H1 (cell line): ENCODE measurements around the gene ZNF691. TPM values are rescaled to one million over a fixed set of nuclear protein-coding genes. Genes with fewer than 3 reads are reported as not detected.
"Not testable (repeated sequence)": the region's sequence is repeated elsewhere in the genome, so short reads cannot be mapped to it uniquely, and the experiment has no call there.

Experiments
- CTCF ChIA-PET: fragments of 300-600 bp; sonication (Branson Sonifier 250); formaldehyde crosslinking; loops from one replicate; lab custom pipeline; 2021; ENCODE audit not compliant: partially characterized antibody; lab: Charles Lee
- POLR2A ChIA-PET: fragments of 300-600 bp; sonication (Branson Sonifier 250); formaldehyde crosslinking; loops from one replicate; lab custom pipeline; 2021; ENCODE audit warnings: inconsistent platforms; ENCODE audit not compliant: partially characterized antibody; lab: Charles Lee
- DNase-seq, 2 experiments: peaks; one replicate each; pipeline versions ENCODE4 v3.0.0 to v3.0.0-alpha.2; 2010 to 2022; ENCODE audit warnings: low spot score in 2 of 2, low read depth in 1 of 2, mixed read lengths in 1 of 2
- FAIRE-seq: peaks from 2 replicates; lab custom pipeline; 2011; peaks lifted over from hg19 to GRCh38; lab: Jason Lieb, UNC
- H2AFZ ChIP-seq: 2 replicates; pipeline ENCODE4 v1.8.1; 2012; ENCODE audit warnings: low read length, inconsistent platforms
- H2AK5ac ChIP-seq: 2 replicates; pipeline ENCODE4 v1.6.1; 2013; ENCODE audit warnings: low read depth, low read length
- H2BK120ac ChIP-seq: replicated peaks from 2 replicates; pipeline ENCODE3; 2013; ENCODE audit warnings: low read depth, low read length, inconsistent platforms
- H2BK12ac ChIP-seq: 2 replicates; pipeline ENCODE4 v1.6.1; 2013; ENCODE audit warnings: low read depth, low read length
- H2BK15ac ChIP-seq: 2 replicates; pipeline ENCODE4 v1.6.1; 2013; ENCODE audit warnings: low read length
- H2BK20ac ChIP-seq: 2 replicates; pipeline ENCODE4 v1.6.1; 2013; ENCODE audit warnings: low read length
- H2BK5ac ChIP-seq: 2 replicates; pipeline ENCODE4 v1.6.1; 2013; ENCODE audit warnings: low read depth, low read length
- H3K14ac ChIP-seq: 2 replicates; pipeline ENCODE4 v1.6.1; 2013; ENCODE audit warnings: inconsistent platforms; ENCODE audit not compliant: insufficient read length
- H3K18ac ChIP-seq: 2 replicates; pipeline ENCODE4 v1.6.1; 2013; ENCODE audit warnings: low read length; ENCODE audit errors: extremely low read depth
- H3K23ac ChIP-seq: 2 replicates; pipeline ENCODE4 v1.6.1; 2013; ENCODE audit warnings: inconsistent platforms; ENCODE audit not compliant: insufficient read length
- H3K23me2 ChIP-seq: 2 replicates; pipeline ENCODE4 v1.6.1; 2013; ENCODE audit warnings: low read depth, low read length
- H3K27ac ChIP-seq: 2 replicates; pipeline ENCODE4 v1.6.1; 2011; ENCODE audit warnings: low read depth, low read length, inconsistent platforms
- H3K27me3 ChIP-seq, 4 experiments: replicated peaks in 1 of 4; 1 replicate in 1 of 4; 2 replicates in 3 of 4; pipeline versions ENCODE4 v1.6.1 to v1.8.1; 2011 to 2013; ENCODE audit warnings: low read length in 3 of 4, mild to moderate bottlenecking in 3 of 4, inconsistent platforms in 2 of 4, mixed read lengths in 2 of 4, moderate library complexity in 1 of 4; ENCODE audit not compliant: control insufficient read depth in 3 of 4, insufficient read depth in 3 of 4; ENCODE audit errors: extremely low read depth in 1 of 4
- H3K36me3 ChIP-seq, 4 experiments: 2 replicates each; pipeline versions ENCODE4 v1.6.1 to v1.8.1; 2011 to 2013; ENCODE audit warnings: mild to moderate bottlenecking in 4 of 4, low read length in 3 of 4, moderate library complexity in 2 of 4, control low read depth in 1 of 4, inconsistent platforms in 1 of 4; ENCODE audit not compliant: insufficient read depth in 4 of 4, control insufficient read depth in 2 of 4
- H3K4ac ChIP-seq: replicated peaks from 2 replicates; pipeline ENCODE3; 2013; ENCODE audit warnings: low read length, low read depth, mixed read lengths, inconsistent platforms; ENCODE audit not compliant: insufficient read length
- H3K4me1 ChIP-seq, 4 experiments: replicated peaks in 1 of 4; 1 replicate in 1 of 4; 2 replicates in 3 of 4; pipeline versions ENCODE4 v1.6.1 to v1.8.1; 2011 to 2013; ENCODE audit warnings: low read length in 3 of 4, inconsistent platforms in 2 of 4, mixed read lengths in 1 of 4; ENCODE audit not compliant: insufficient read depth in 4 of 4, control insufficient read depth in 3 of 4
- H3K4me2 ChIP-seq, 2 experiments: 2 replicates each; pipeline versions ENCODE4 v1.6.1 to v1.8.1; 2011 to 2013; ENCODE audit warnings: low read depth in 2 of 2, low read length in 2 of 2, control low read depth in 1 of 2, inconsistent platforms in 1 of 2, mild to moderate bottlenecking in 1 of 2; ENCODE audit not compliant: insufficient read depth in 1 of 2
- H3K4me3 ChIP-seq, 4 experiments: fragments of 200-600, 300-600 bp in 1 of 4; sonication (generic), shearing (Covaris generic), sonication (Bioruptor Twin) in 1 of 4; 2 replicates each; pipeline versions ENCODE4 v1.5.1 to v1.8.1; 2011 to 2016; ENCODE audit warnings: low read length in 4 of 4, low read depth in 3 of 4, control low read depth in 2 of 4, inconsistent platforms in 2 of 4, mild to moderate bottlenecking in 2 of 4, mixed read lengths in 1 of 4, moderate library complexity in 1 of 4; ENCODE audit not compliant: insufficient read depth in 2 of 4; ENCODE audit errors: extremely low read depth in 1 of 4
- H3K56ac ChIP-seq: replicated peaks from 2 replicates; pipeline ENCODE3; 2013; ENCODE audit warnings: low read depth, mild to moderate bottlenecking, mixed read lengths, low read length, inconsistent platforms; ENCODE audit not compliant: insufficient read length
- H3K79me1 ChIP-seq: 2 replicates; pipeline ENCODE4 v1.6.1; 2013; ENCODE audit warnings: low read depth, low read length, control low read depth
- H3K79me2 ChIP-seq, 2 experiments: 2 replicates each; pipeline versions ENCODE4 v1.6.1 to v1.8.1; 2012 to 2013; ENCODE audit warnings: low read length in 2 of 2, mild to moderate bottlenecking in 2 of 2, inconsistent platforms in 1 of 2; ENCODE audit not compliant: insufficient read depth in 2 of 2, control insufficient read depth in 1 of 2
- H3K9ac ChIP-seq, 4 experiments: replicated peaks in 1 of 4; 1 replicate in 1 of 4; 2 replicates in 3 of 4; pipeline versions ENCODE4 v1.6.1 to v1.8.1; 2011 to 2013; ENCODE audit warnings: low read depth in 3 of 4, low read length in 3 of 4, control low read depth in 2 of 4, mild to moderate bottlenecking in 2 of 4, moderate library complexity in 2 of 4, inconsistent platforms in 1 of 4; ENCODE audit errors: extremely low read depth in 1 of 4
- H3K9me3 ChIP-seq, 2 experiments: 2 replicates each; pipeline versions ENCODE4 v1.6.1 to v1.8.1; 2012 to 2013; ENCODE audit warnings: mild to moderate bottlenecking in 2 of 2, moderate library complexity in 2 of 2, control low read depth in 1 of 2, inconsistent platforms in 1 of 2, low read depth in 1 of 2, low read length in 1 of 2, mixed read lengths in 1 of 2; ENCODE audit not compliant: insufficient read depth in 2 of 2
- H4K20me1 ChIP-seq, 2 experiments: replicated peaks in 1 of 2; 2 replicates each; pipeline versions ENCODE3 to v1.8.1; 2011 to 2013; ENCODE audit warnings: inconsistent platforms in 2 of 2, low read length in 2 of 2, mild to moderate bottlenecking in 1 of 2; ENCODE audit not compliant: insufficient read depth in 2 of 2, control insufficient read depth in 1 of 2
- H4K5ac ChIP-seq: 2 replicates; pipeline ENCODE4 v1.6.1; 2013; ENCODE audit warnings: low read length, low read depth, mixed read lengths, inconsistent platforms; ENCODE audit not compliant: insufficient read length
- H4K8ac ChIP-seq: 2 replicates; pipeline ENCODE4 v1.8.0; 2013; ENCODE audit warnings: mild to moderate bottlenecking, moderate library complexity, low read length, inconsistent platforms; ENCODE audit not compliant: insufficient read depth; ENCODE audit errors: extremely low read depth
- H4K91ac ChIP-seq: replicated peaks from 2 replicates; pipeline ENCODE3; 2013; ENCODE audit warnings: low read length, mixed read lengths, inconsistent platforms; ENCODE audit not compliant: insufficient read length
- WGBS, 2 experiments: shearing (Covaris generic) in 1 of 2; methylation state at CpG; one replicate each; pipeline versions ENCODE4 v1.1.6 to v1.1.7; 2013 to 2015; ENCODE audit warnings: low lambda C conversion rate in 2 of 2, mixed read lengths in 2 of 2, inconsistent platforms in 1 of 2, low coverage in 1 of 2, missing lambda C conversion rate in 1 of 2; ENCODE audit not compliant: insufficient replicate concordance in 2 of 2, insufficient coverage in 1 of 2, insufficient read length in 1 of 2; ENCODE audit errors: extremely low coverage in 1 of 2, missing lambda C conversion rate in 1 of 2; 5-methylcytosine and 5-hydroxymethylcytosine counted together
- polyA plus RNA-seq, 7 experiments: library from polyadenylated mRNA; depleted of rRNA in 3 of 7; stranded (reverse) in 5 of 7; unstranded in 2 of 7; fragments of >200 nt in 5 of 7; fragments of 200-250 nt in 2 of 7; gene quantifications; 1 replicate in 5 of 7; 2 replicates in 1 of 7; 4 replicates in 1 of 7; pipeline versions ENCODE4 v1.2.1 to v1.2.3, GENCODE V29; 2011 to 2013; ENCODE audit warnings: missing spikeins in 2 of 7, mixed read lengths in 2 of 7
- total RNA-seq: library from RNA; stranded (reverse); fragmentation: NEBNext Ultra II Directional; extraction: Animal tissue kit (Norgen Biotek cat#: 25700); gene quantifications from 2 replicates; pipeline ENCODE4 v1.2.1, GENCODE V29; 2021

ZNF691 gene
- total and polyA plus RNA-seq, 2 of the 8 experiments (the other 6 are each of a cell fraction or from before 2014, with no cell fraction given) = 19.5 TPM

GRCh38 chr1:42869751-42870150 lies 23.3 kb downstream of the ZNF691 start:
- H3K79me1 ChIP-seq, H3K23me2 ChIP-seq, H2BK5ac ChIP-seq, H2BK120ac ChIP-seq, H3K23ac ChIP-seq, H3K27ac ChIP-seq, DNase-seq, CTCF ChIA-PET, H3K4me1 ChIP-seq, H3K14ac ChIP-seq, H3K36me3 ChIP-seq, H3K27me3 ChIP-seq, H3K9me3 ChIP-seq, H3K4ac ChIP-seq, H2AK5ac ChIP-seq, H2AFZ ChIP-seq, H2BK12ac ChIP-seq, POLR2A ChIA-PET, H4K20me1 ChIP-seq, H4K5ac ChIP-seq, H3K18ac ChIP-seq, H3K9ac ChIP-seq, H3K4me3 ChIP-seq, H3K56ac ChIP-seq, H4K8ac ChIP-seq, FAIRE-seq, H4K91ac ChIP-seq, H2BK20ac ChIP-seq, H3K79me2 ChIP-seq, H3K4me2 ChIP-seq, H2BK15ac ChIP-seq: not testable (repeated sequence)
- WGBS, 2 experiments = 88% methylated on average over 2 of the region's 2 CpGs; no CpG with 5 or more reads in 1 of the 2 experiments

- H3K4me3 ChIP-seq, H3K4me1 ChIP-seq, H3K4me2 ChIP-seq, H2AFZ ChIP-seq, H4K20me1 ChIP-seq, FAIRE-seq, H3K9ac ChIP-seq, H3K14ac ChIP-seq, H4K8ac ChIP-seq, H3K27ac ChIP-seq, H4K91ac ChIP-seq, H3K23ac ChIP-seq, H3K27me3 ChIP-seq, H3K79me1 ChIP-seq, H2BK120ac ChIP-seq, H2BK5ac ChIP-seq, H3K23me2 ChIP-seq, H2BK12ac ChIP-seq, H3K18ac ChIP-seq, H3K79me2 ChIP-seq, H2AK5ac ChIP-seq, H4K5ac ChIP-seq, H3K9me3 ChIP-seq, H3K56ac ChIP-seq, H3K4ac ChIP-seq, H2BK15ac ChIP-seq, H2BK20ac ChIP-seq, H3K36me3 ChIP-seq, DNase-seq: not testable (repeated sequence)
- CTCF ChIA-PET = interaction anchor here (0.7 to 1.8 kb wide), 2 partner anchors 40 to 270 kb away, joined by 3 to 5 read pairs; no protein-coding TSS in a partner anchor
- POLR2A ChIA-PET = interaction anchor here (0.6 kb wide), 1 partner anchor 35 kb away, joined by 3 read pairs; no protein-coding TSS in a partner anchor
Observed at GRCh38 chr1:42873108-42873507, 26.7 kb downstream of the ZNF691 start.
